GM13977 (cell line): Measurements from ENCODE around the gene CTLA4.

Experiments used
- DNase-seq: peaks from one replicate; pipeline ENCODE4 v3.0.0; 2012; ENCODE audit warnings: low spot score
- in situ Hi-C: fragments of 300-500 bp; cut with MboI; formaldehyde crosslinking; loops from one replicate; pipeline ENCODE4 v1.12.0; 2022; ENCODE audit warnings: low sequenced_read_pairs, low pct_unique_long_range_greater_than_20kb, mixed read lengths, inconsistent platforms; ENCODE audit not compliant: unreplicated experiment
- TF ChIP-seq, protein P1 (sequence below): IDR thresholded peaks from 2 replicates; pipeline ENCODE4 v1.5.1; 2012; ENCODE audit warnings: mild to moderate bottlenecking, control low read depth; ENCODE audit not compliant: insufficient read depth; ENCODE audit errors: extremely low read depth, missing control alignments

Gene CTLA4

DNA sequence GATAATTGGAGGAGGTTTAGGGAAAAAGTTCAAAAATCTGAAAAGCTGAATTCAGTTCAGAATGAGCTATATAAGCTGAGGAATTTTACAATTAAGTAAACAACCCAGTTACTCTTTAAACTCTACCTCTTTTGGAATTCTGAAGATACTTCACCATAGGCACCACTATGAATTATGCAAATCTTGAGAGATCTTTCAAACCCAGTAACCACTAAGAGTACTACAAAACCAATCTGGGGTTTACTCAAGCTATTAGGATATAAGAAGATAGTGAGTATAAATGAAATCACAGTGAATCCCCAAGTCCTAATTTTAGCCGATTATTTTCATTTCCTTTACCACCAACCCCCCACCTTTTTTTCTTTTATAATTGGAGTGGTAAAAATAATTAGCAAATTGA is 6.0 kb upstream of the CTLA4 start:
- in situ Hi-C loops = no loop called here
- TF ChIP-seq, protein P1, sequence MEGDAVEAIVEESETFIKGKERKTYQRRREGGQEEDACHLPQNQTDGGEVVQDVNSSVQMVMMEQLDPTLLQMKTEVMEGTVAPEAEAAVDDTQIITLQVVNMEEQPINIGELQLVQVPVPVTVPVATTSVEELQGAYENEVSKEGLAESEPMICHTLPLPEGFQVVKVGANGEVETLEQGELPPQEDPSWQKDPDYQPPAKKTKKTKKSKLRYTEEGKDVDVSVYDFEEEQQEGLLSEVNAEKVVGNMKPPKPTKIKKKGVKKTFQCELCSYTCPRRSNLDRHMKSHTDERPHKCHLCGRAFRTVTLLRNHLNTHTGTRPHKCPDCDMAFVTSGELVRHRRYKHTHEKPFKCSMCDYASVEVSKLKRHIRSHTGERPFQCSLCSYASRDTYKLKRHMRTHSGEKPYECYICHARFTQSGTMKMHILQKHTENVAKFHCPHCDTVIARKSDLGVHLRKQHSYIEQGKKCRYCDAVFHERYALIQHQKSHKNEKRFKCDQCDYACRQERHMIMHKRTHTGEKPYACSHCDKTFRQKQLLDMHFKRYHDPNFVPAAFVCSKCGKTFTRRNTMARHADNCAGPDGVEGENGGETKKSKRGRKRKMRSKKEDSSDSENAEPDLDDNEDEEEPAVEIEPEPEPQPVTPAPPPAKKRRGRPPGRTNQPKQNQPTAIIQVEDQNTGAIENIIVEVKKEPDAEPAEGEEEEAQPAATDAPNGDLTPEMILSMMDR = no peak
- no peak for DNase-seq

- TF ChIP-seq, protein P1 = no peak
- in situ Hi-C loops = no loop called here
- DNase-seq = no peak
Observed at GRCh38 chr2:203869223-203870042, 1.9 kb downstream of the CTLA4 start.

DNA sequence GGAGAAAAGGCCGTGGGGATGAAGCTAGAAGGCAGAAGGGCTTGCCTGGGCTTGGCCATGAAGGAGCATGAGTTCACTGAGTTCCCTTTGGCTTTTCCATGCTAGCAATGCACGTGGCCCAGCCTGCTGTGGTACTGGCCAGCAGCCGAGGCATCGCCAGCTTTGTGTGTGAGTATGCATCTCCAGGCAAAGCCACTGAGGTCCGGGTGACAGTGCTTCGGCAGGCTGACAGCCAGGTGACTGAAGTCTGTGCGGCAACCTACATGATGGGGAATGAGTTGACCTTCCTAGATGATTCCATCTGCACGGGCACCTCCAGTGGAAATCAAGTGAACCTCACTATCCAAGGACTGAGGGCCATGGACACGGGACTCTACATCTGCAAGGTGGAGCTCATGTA is 2.9 kb downstream of the CTLA4 start:
- TF ChIP-seq, protein P1 = no peak
- in situ Hi-C loops = no loop called here
- no peak for DNase-seq

- DNase-seq = no peak
- in situ Hi-C loops = no loop called here
- TF ChIP-seq, protein P1 = no peak
Observed at GRCh38 chr2:203870941-203871340, 3.4 kb downstream of the CTLA4 start.

DNA sequence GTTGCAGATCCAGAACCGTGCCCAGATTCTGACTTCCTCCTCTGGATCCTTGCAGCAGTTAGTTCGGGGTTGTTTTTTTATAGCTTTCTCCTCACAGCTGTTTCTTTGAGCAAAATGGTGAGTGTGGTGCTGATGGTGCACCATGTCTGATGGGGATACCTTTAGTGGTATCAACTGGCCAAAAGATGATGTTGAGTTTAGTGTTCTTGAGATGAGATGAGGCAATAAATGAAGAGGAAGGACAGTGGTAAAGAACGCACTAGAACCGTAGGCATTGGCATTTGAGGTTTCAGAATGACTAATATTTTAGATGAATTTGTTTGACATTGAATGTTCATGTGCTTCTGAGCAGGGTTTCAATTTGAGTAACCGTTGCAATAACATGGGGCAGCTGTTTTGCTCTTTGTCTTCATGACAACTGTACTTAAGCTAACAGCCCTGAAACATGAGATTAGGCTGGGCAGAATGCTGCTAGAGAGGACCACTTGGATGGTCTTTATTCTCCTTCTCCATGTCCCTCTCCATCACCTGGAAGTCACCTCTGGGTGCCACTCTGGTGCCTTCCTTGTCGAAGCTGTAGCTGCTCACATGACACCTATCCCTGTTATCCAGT is 3.9 kb downstream of the CTLA4 start:
- peak; percentile 68 for DNase-seq
- in situ Hi-C loops = no loop called here
- TF ChIP-seq, protein P1 = no peak

DNA sequence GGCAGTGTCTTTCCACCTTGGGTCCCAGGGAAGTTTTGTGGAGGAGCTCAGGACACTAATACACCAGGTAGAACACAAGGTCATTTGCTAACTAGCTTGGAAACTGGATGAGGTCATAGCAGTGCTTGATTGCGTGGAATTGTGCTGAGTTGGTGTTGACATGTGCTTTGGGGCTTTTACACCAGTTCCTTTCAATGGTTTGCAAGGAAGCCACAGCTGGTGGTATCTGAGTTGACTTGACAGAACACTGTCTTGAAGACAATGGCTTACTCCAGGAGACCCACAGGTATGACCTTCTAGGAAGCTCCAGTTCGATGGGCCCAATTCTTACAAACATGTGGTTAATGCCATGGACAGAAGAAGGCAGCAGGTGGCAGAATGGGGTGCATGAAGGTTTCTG is 5.9 kb downstream of the CTLA4 start:
- TF ChIP-seq, protein P1 = no peak
- no peak for DNase-seq
- in situ Hi-C loops = no loop called here
